HEK293 (cell line): ENCODE results near the gene KCTD7.

ENCODE experiments used
- KLF16 ChIP-seq: fragments of 450-650 bp; formaldehyde crosslinking; IDR thresholded peaks from 2 replicates; pipeline ENCODE4 v1.5.1; 2017; ENCODE audit warnings: missing biosample characterization, missing genetic modification characterization
- KLF7 ChIP-seq: fragments of 450-650 bp; formaldehyde crosslinking; IDR thresholded peaks from 2 replicates; pipeline ENCODE4 v1.5.1; 2016; ENCODE audit warnings: missing biosample characterization, missing genetic modification characterization, borderline replicate concordance
- TCF7L2 ChIP-seq: IDR thresholded peaks from 2 replicates; pipeline ENCODE4 v1.6.1; 2011; ENCODE audit warnings: low read depth, mild to moderate bottlenecking, inconsistent platforms, low read length, moderate library complexity, borderline replicate concordance
- YY1 ChIP-seq: fragments of 450-650 bp; formaldehyde crosslinking; IDR thresholded peaks from 2 replicates; pipeline ENCODE4 v1.5.1; 2018; ENCODE audit warnings: missing biosample characterization, missing genetic modification characterization
- ZEB2 ChIP-seq: fragments of 450-650 bp; formaldehyde crosslinking; IDR thresholded peaks from 2 replicates; pipeline ENCODE4 v1.5.1; 2016; ENCODE audit warnings: missing biosample characterization, missing genetic modification characterization
- ZNF274 ChIP-seq, 2 experiments: fragments of 200-500 bp in 1 of 2; fragments of 450-650 bp in 1 of 2; sonication (Bioruptor generic) in 1 of 2; formaldehyde crosslinking in 1 of 2; IDR thresholded peaks; 2 replicates each; pipeline versions ENCODE4 v1.5.1 to v1.6.1; 2014 to 2016; ENCODE audit warnings: borderline replicate concordance in 1 of 2, inconsistent platforms in 1 of 2, low read length in 1 of 2, missing biosample characterization in 1 of 2, missing genetic modification characterization in 1 of 2
- ZNF530 ChIP-seq: fragments of 450-650 bp; formaldehyde crosslinking; IDR thresholded peaks from 2 replicates; pipeline ENCODE4 v1.5.1; 2016; ENCODE audit warnings: low read depth, missing biosample characterization, missing genetic modification characterization
- ZNF558 ChIP-seq: fragments of 450-650 bp; formaldehyde crosslinking; IDR thresholded peaks from 2 replicates; pipeline ENCODE4 v1.5.1; 2016; ENCODE audit warnings: missing biosample characterization, missing genetic modification characterization
- ZNF664 ChIP-seq: fragments of 450-650 bp; formaldehyde crosslinking; IDR thresholded peaks from 2 replicates; pipeline ENCODE4 v1.5.1; 2016; ENCODE audit warnings: missing biosample characterization, missing genetic modification characterization
- TF ChIP-seq, protein P1 (sequence below): fragments of 450-650 bp; formaldehyde crosslinking; IDR thresholded peaks from 2 replicates; pipeline ENCODE4 v1.5.1; 2016; ENCODE audit warnings: missing biosample characterization, missing genetic modification characterization
- TF ChIP-seq, protein P2 (sequence below): fragments of 450-650 bp; IDR thresholded peaks from 2 replicates; pipeline ENCODE4 v1.5.1; 2018; ENCODE audit warnings: missing biosample characterization, mild to moderate bottlenecking, missing genetic modification characterization
- TF ChIP-seq, protein P3 (sequence below): fragments of 450-650 bp; formaldehyde crosslinking; IDR thresholded peaks from 2 replicates; pipeline ENCODE4 v1.5.1; 2016; ENCODE audit warnings: missing biosample characterization, missing genetic modification characterization
- TF ChIP-seq, protein P4 (sequence below): fragments of 450-650 bp; formaldehyde crosslinking; IDR thresholded peaks from 2 replicates; pipeline ENCODE4 v1.5.1; 2016; ENCODE audit warnings: missing biosample characterization, missing genetic modification characterization

DNA sequence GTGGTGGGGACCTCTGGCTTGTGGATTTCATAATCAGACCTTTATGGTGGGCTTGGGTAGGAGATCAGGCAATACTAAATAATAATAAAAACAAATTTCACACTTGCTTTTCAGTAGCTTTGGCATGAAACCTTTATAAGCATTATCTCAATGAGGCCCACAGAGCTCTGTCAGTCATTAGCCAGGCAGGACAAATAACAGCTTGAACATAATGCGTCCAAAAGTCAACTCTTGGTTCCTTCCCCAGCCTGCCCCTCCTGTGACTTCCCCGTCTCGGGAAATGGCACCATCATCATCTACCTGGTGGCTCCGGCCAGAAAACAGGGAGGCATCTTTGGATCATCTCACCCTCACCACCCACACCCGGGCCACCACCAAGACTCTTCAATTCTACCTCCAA is 40.8 kb downstream of the KCTD7 start:
- TF ChIP-seq KLF16 (tag by site-specific recombination) (no peak), ZNF664 (tag by site-specific recombination) (no peak), KLF7 (tag by site-specific recombination) (no peak), ZNF274 (IDR thresholded peaks at IDR 0.05; ENCODE audit: low read length) (no peak), ZNF274 (tag by site-specific recombination; IDR thresholded peaks at IDR 0.05; ENCODE audit: borderline replicate concordance) (no peak), ZEB2 (tag by site-specific recombination) (no peak), TCF7L2 (no peak), YY1 (tag by site-specific recombination) (no peak), ZNF530 (tag by site-specific recombination) (no peak), ZNF558 (tag by site-specific recombination) (no peak)
- TF ChIP-seq, protein P1, sequence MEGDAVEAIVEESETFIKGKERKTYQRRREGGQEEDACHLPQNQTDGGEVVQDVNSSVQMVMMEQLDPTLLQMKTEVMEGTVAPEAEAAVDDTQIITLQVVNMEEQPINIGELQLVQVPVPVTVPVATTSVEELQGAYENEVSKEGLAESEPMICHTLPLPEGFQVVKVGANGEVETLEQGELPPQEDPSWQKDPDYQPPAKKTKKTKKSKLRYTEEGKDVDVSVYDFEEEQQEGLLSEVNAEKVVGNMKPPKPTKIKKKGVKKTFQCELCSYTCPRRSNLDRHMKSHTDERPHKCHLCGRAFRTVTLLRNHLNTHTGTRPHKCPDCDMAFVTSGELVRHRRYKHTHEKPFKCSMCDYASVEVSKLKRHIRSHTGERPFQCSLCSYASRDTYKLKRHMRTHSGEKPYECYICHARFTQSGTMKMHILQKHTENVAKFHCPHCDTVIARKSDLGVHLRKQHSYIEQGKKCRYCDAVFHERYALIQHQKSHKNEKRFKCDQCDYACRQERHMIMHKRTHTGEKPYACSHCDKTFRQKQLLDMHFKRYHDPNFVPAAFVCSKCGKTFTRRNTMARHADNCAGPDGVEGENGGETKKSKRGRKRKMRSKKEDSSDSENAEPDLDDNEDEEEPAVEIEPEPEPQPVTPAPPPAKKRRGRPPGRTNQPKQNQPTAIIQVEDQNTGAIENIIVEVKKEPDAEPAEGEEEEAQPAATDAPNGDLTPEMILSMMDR (tag by site-specific recombination) = no peak
- TF ChIP-seq, protein P2, sequence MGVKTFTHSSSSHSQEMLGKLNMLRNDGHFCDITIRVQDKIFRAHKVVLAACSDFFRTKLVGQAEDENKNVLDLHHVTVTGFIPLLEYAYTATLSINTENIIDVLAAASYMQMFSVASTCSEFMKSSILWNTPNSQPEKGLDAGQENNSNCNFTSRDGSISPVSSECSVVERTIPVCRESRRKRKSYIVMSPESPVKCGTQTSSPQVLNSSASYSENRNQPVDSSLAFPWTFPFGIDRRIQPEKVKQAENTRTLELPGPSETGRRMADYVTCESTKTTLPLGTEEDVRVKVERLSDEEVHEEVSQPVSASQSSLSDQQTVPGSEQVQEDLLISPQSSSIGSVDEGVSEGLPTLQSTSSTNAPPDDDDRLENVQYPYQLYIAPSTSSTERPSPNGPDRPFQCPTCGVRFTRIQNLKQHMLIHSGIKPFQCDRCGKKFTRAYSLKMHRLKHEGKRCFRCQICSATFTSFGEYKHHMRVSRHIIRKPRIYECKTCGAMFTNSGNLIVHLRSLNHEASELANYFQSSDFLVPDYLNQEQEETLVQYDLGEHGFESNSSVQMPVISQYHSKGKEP (tag by site-specific recombination) = no peak
- TF ChIP-seq, protein P3, sequence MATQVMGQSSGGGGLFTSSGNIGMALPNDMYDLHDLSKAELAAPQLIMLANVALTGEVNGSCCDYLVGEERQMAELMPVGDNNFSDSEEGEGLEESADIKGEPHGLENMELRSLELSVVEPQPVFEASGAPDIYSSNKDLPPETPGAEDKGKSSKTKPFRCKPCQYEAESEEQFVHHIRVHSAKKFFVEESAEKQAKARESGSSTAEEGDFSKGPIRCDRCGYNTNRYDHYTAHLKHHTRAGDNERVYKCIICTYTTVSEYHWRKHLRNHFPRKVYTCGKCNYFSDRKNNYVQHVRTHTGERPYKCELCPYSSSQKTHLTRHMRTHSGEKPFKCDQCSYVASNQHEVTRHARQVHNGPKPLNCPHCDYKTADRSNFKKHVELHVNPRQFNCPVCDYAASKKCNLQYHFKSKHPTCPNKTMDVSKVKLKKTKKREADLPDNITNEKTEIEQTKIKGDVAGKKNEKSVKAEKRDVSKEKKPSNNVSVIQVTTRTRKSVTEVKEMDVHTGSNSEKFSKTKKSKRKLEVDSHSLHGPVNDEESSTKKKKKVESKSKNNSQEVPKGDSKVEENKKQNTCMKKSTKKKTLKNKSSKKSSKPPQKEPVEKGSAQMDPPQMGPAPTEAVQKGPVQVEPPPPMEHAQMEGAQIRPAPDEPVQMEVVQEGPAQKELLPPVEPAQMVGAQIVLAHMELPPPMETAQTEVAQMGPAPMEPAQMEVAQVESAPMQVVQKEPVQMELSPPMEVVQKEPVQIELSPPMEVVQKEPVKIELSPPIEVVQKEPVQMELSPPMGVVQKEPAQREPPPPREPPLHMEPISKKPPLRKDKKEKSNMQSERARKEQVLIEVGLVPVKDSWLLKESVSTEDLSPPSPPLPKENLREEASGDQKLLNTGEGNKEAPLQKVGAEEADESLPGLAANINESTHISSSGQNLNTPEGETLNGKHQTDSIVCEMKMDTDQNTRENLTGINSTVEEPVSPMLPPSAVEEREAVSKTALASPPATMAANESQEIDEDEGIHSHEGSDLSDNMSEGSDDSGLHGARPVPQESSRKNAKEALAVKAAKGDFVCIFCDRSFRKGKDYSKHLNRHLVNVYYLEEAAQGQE (tag by site-specific recombination) = no peak
- TF ChIP-seq, protein P4, sequence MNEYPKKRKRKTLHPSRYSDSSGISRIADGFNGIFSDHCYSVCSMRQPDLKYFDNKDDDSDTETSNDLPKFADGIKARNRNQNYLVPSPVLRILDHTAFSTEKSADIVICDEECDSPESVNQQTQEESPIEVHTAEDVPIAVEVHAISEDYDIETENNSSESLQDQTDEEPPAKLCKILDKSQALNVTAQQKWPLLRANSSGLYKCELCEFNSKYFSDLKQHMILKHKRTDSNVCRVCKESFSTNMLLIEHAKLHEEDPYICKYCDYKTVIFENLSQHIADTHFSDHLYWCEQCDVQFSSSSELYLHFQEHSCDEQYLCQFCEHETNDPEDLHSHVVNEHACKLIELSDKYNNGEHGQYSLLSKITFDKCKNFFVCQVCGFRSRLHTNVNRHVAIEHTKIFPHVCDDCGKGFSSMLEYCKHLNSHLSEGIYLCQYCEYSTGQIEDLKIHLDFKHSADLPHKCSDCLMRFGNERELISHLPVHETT (tag by site-specific recombination) = no peak
